Upper lobe of left lung (tissue), 4 donors: ENCODE measurements around the gene VANGL2.

Experiments
- CTCF ChIP-seq, 6 experiments: fragments of 450-650 bp in 4 of 6; fragments of 200-600 bp in 2 of 6; sonication (generic) in 2 of 6; IDR thresholded peaks; one replicate each; pipeline ENCODE4 v1.5.1; 2016 to 2019; ENCODE audit warnings: antibody characterized with exemption in 6 of 6
- EP300 ChIP-seq, 4 donors: sonication (generic); formaldehyde crosslinking; IDR thresholded peaks; one replicate each; pipeline ENCODE4 v1.5.1; 2017; ENCODE audit warnings: antibody characterized with exemption in 4 of 4, control low read depth in 2 of 4
- POLR2A ChIP-seq, 4 donors: fragments of 450-650 bp; IDR thresholded peaks; one replicate each; pipeline ENCODE4 v1.5.1; 2016 to 2017; ENCODE audit warnings: antibody characterized with exemption in 4 of 4, mild to moderate bottlenecking in 2 of 4
- POLR2AphosphoS5 ChIP-seq, 2 donors: sonication (generic); formaldehyde crosslinking; IDR thresholded peaks; one replicate each; pipeline ENCODE4 v1.5.1; 2017; ENCODE audit warnings: antibody characterized with exemption in 2 of 2

- TF ChIP-seq POLR2A (IDR thresholded peaks at IDR 0.05) (no peak), CTCF (IDR thresholded peaks at IDR 0.05) (no peak), POLR2AphosphoS5 (IDR thresholded peaks at IDR 0.05) (no peak), EP300 (IDR thresholded peaks at IDR 0.05) (no peak)
Measured at GRCh38 chr1:160431571-160431970, 31.2 kb downstream of the VANGL2 start.
